ENCODE results near the gene GOLIM4. TPM values are rescaled to one million over a fixed set of nuclear protein-coding genes. Genes with fewer than 3 reads are reported as not detected.

Gene GOLIM4
- polyA plus RNA-seq, 1 of the 3 experiments (the other 2 are of a cell fraction), result 42.3 TPM

GRCh38 chr3:168081171-168081771 is 14.5 kb downstream of the GOLIM4 start:
- no peaks in the 10 kb centered on the region for H3K9me2 ChIP-seq
- H4K20me1 ChIP-seq (ENCODE audit: insufficient read depth), result peaks cover 37% of the 10 kb centered on the region
- no peak overlapping the region for H3K9ac ChIP-seq
- WGBS (ENCODE audit: low lambda C conversion rate), result 78% methylated on average over 2 of the region's 2 CpGs
- DNase-seq, result no peak
- H3K36me3 ChIP-seq (replicated peaks in 1 of 2; ENCODE audit: control insufficient read depth in 1 of 2, insufficient read depth in 2 of 2, low read length in 1 of 2), result peaks cover 0 to 3% of the 10 kb centered on the region in 2 experiments
- H3K27me3 ChIP-seq (ENCODE audit: insufficient read depth), result no peaks in the 10 kb centered on the region
- POLR2A ChIA-PET, result interaction anchor here (1.0 kb wide), 1 partner anchor 15 kb away, joined by 3 read pairs; the partner anchor contains the start of gene GOLIM4
- no peak overlapping the region; the same call in 1 of the 2 replicates for H3K4me2 ChIP-seq
- no peak overlapping the region for H3K4me3 ChIP-seq (ENCODE audit: low read depth in 2 of 2, low read length in 1 of 2)
- no peak overlapping the region for H2AFZ ChIP-seq (ENCODE audit: low read depth)
- H3K27ac ChIP-seq (ENCODE audit: low read depth in 2 of 2, low read length in 1 of 2), result peak overlapping the region in 1 of 2 experiments; percentile 15; a peak in 2 of 4 replicates
- CTCF ChIA-PET, result interaction anchor here (1.0 to 4.1 kb wide), 7 partner anchors 10 to 766 kb away, joined by 3 to 23 read pairs (median 5); partner anchors contain the start of gene GOLIM4
- no peaks in the 10 kb centered on the region for H3K9me3 ChIP-seq
- H3K4me1 ChIP-seq (ENCODE audit: control insufficient read depth in 1 of 2, insufficient read depth in 2 of 2, low read depth in 1 of 2, low read length in 1 of 2), result peaks cover 7 to 15% of the 10 kb centered on the region in 2 experiments; a peak in 3 of 4 replicates
- TF ChIP-seq EP300 (IDR thresholded peaks at IDR 0.05; ENCODE audit: borderline replicate concordance in 1 of 2, low read depth in 1 of 2, low read length in 1 of 2) (no peak), MAX (IDR thresholded peaks at IDR 0.05; ENCODE audit: low read depth) (no peak), FOSL2 (IDR thresholded peaks at IDR 0.05; ENCODE audit: borderline replicate concordance, low read depth) (no peak), USF1 (IDR thresholded peaks at IDR 0.05; ENCODE audit: borderline replicate concordance, low read depth) (no peak)
- H3F3A ChIP-seq (replicated peaks; ENCODE audit: insufficient read depth), result no peaks in the 10 kb centered on the region
- H3K79me2 ChIP-seq (ENCODE audit: insufficient read depth), result peaks cover 97% of the 10 kb centered on the region

DNA sequence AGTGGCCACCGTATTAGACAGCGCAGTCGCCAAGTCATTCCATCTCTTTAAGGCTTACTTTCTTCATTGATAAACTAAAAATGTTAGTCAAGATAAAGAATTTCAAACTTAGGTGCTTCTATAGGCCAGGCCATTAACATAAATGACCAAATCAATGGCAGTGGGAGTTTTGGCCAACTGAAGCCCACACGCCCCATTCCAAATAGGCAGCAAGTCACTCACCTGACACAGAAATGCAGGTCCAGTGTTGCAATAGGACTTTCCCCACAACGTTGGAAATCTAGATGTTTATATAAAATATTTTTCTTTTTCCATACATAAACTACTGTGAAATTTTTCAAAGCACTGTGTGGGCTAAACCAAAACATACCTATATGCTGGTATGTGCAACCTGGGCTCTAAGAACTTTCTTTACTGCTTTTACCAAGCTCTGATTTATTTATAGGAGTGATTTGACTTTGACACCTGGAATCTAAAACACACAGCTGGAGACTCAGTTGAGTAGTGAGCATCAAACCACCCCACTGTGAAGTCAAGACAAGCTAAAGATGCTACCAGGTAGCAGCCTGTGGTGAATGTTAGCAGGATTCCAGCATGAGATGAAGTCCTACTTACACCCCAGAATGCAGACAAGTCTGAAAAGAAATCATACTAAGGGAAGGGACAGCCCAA is 15.1 kb downstream of the GOLIM4 start:
- 91% methylated on average over 5 of the region's 5 CpGs for WGBS (ENCODE audit: low lambda C conversion rate)
- Histone ChIP-seq H3K9me3 (no peaks in the 10 kb centered on the region), H4K20me1 (ENCODE audit: insufficient read depth) (peaks cover 35% of the 10 kb centered on the region), H3K9me2 (no peaks in the 10 kb centered on the region), H3K4me3 (ENCODE audit: low read depth in 2 of 2, low read length in 1 of 2) (no peak overlapping the region), H2AFZ (ENCODE audit: low read depth) (no peak overlapping the region), H3K4me2 (no peak overlapping the region), H3K9ac (no peak overlapping the region), H3K4me1 (ENCODE audit: control insufficient read depth in 1 of 2, insufficient read depth in 2 of 2, low read depth in 1 of 2, low read length in 1 of 2) (peaks cover 7 to 15% of the 10 kb centered on the region in 2 experiments; a peak in 3 of 4 replicates), H3K27me3 (ENCODE audit: insufficient read depth) (no peaks in the 10 kb centered on the region), H3K36me3 (replicated peaks in 1 of 2; ENCODE audit: control insufficient read depth in 1 of 2, insufficient read depth in 2 of 2, low read length in 1 of 2) (peaks cover 0 to 3% of the 10 kb centered on the region in 2 experiments), H3K27ac (ENCODE audit: low read depth in 2 of 2, low read length in 1 of 2) (peak overlapping the region; percentile 15 to 68; a peak in 2 of 4 replicates), H3F3A (replicated peaks; ENCODE audit: insufficient read depth) (no peaks in the 10 kb centered on the region), H3K79me2 (ENCODE audit: insufficient read depth) (peaks cover 97% of the 10 kb centered on the region)
- CTCF ChIA-PET, result interaction anchor here (1.0 to 4.1 kb wide), 7 partner anchors 8 to 766 kb away, joined by 3 to 23 read pairs (median 4); partner anchors contain the start of gene GOLIM4
- TF ChIP-seq, protein P1, sequence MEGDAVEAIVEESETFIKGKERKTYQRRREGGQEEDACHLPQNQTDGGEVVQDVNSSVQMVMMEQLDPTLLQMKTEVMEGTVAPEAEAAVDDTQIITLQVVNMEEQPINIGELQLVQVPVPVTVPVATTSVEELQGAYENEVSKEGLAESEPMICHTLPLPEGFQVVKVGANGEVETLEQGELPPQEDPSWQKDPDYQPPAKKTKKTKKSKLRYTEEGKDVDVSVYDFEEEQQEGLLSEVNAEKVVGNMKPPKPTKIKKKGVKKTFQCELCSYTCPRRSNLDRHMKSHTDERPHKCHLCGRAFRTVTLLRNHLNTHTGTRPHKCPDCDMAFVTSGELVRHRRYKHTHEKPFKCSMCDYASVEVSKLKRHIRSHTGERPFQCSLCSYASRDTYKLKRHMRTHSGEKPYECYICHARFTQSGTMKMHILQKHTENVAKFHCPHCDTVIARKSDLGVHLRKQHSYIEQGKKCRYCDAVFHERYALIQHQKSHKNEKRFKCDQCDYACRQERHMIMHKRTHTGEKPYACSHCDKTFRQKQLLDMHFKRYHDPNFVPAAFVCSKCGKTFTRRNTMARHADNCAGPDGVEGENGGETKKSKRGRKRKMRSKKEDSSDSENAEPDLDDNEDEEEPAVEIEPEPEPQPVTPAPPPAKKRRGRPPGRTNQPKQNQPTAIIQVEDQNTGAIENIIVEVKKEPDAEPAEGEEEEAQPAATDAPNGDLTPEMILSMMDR (IDR thresholded peaks at IDR 0.05), result no peak
- no peak for TF ChIP-seq RFX5 (IDR thresholded peaks at IDR 0.05; ENCODE audit: low read length)
- TF ChIP-seq SIN3A (IDR thresholded peaks at IDR 0.05; ENCODE audit: borderline replicate concordance, low read depth, low read length), result no peak
- TF ChIP-seq FOXJ3 (CRISPR knock-in tag; IDR thresholded peaks at IDR 0.05), result no peak
- no peak for TF ChIP-seq USF1 (IDR thresholded peaks at IDR 0.05; ENCODE audit: borderline replicate concordance, low read depth)
- no peak for TF ChIP-seq MEF2A (IDR thresholded peaks at IDR 0.05; ENCODE audit: borderline replicate concordance, low read depth)
- no peak for DNase-seq
- POLR2A ChIA-PET, result interaction anchor here (1.0 kb wide), 1 partner anchor 15 kb away, joined by 3 read pairs; the partner anchor contains the start of gene GOLIM4
